HG03025 (cell line): Measurements from ENCODE around the gene BRSK1.

Experiments
- ATAC-seq: cut with Tn5 transposase; IDR thresholded peaks from one replicate; pipeline ENCODE4 v1.9.1; 2021; ENCODE audit warnings: mild to moderate bottlenecking, moderate library complexity; ENCODE audit not compliant: unreplicated experiment, low FRiP score

The BRSK1 gene

GRCh38 chr19:55253842-55254624, 29.8 kb upstream of the BRSK1 start:
- no peak for ATAC-seq

- ATAC-seq, result no peak
Observed at GRCh38 chr19:55254625-55254977, 29.2 kb upstream of the BRSK1 start.

- ATAC-seq, result no peak
Observed at GRCh38 chr19:55255618-55256423, 28.0 kb upstream of the BRSK1 start.

- ATAC-seq, result no peak
Observed at GRCh38 chr19:55256562-55257460, 27.0 kb upstream of the BRSK1 start.

GRCh38 chr19:55257461-55258420, 26.1 kb upstream of the BRSK1 start:
- ATAC-seq, result peak; percentile 5

- ATAC-seq, result peak; percentile 12
Observed at GRCh38 chr19:55258476-55258827, 25.3 kb upstream of the BRSK1 start.

- peak; percentile 64 for ATAC-seq
Observed at GRCh38 chr19:55258828-55259539, 24.8 kb upstream of the BRSK1 start, which contains the start of gene PPP6R1. PPP6R1 (minus strand) TSS chr19:55259017; CDS start chr19:55247103, 11,914 bp downstream.

GRCh38 chr19:55259540-55260210, 24.1 kb upstream of the BRSK1 start:
- ATAC-seq, result no peak

GRCh38 chr19:55261671-55262126, 22.1 kb upstream of the BRSK1 start:
- no peak for ATAC-seq

GRCh38 chr19:55262359-55262758, 21.4 kb upstream of the BRSK1 start:
- no peak for ATAC-seq

GRCh38 chr19:55264531-55264930, 19.3 kb upstream of the BRSK1 start:
- ATAC-seq, result no peak

GRCh38 chr19:55265173-55265572, 18.6 kb upstream of the BRSK1 start:
- no peak for ATAC-seq

GRCh38 chr19:55265723-55266386, 17.9 kb upstream of the BRSK1 start:
- ATAC-seq, result no peak

GRCh38 chr19:55266404-55266803, 17.4 kb upstream of the BRSK1 start:
- no peak for ATAC-seq

- ATAC-seq, result no peak
Observed at GRCh38 chr19:55266840-55267239, 17.0 kb upstream of the BRSK1 start.

- ATAC-seq, result no peak
Observed at GRCh38 chr19:55269299-55269698, 14.5 kb upstream of the BRSK1 start.

GRCh38 chr19:55270172-55270942, 13.4 kb upstream of the BRSK1 start:
- ATAC-seq, result no peak
